ENCODE measurements around the gene NIN. TPM values are rescaled to one million over a fixed set of nuclear protein-coding genes. Genes with fewer than 3 reads are reported as not detected.
"Not testable (repeated sequence)": the region's sequence is repeated elsewhere in the genome, so short reads cannot be mapped to it uniquely, and the experiment has no call there.

The NIN gene
- total RNA-seq, 1 experiment from 2014 or later: 37.1 TPM

GRCh38 chr14:50816395-50817047, 14.4 kb downstream of the NIN start:
- CTCF ChIA-PET: no interaction called here

DNA sequence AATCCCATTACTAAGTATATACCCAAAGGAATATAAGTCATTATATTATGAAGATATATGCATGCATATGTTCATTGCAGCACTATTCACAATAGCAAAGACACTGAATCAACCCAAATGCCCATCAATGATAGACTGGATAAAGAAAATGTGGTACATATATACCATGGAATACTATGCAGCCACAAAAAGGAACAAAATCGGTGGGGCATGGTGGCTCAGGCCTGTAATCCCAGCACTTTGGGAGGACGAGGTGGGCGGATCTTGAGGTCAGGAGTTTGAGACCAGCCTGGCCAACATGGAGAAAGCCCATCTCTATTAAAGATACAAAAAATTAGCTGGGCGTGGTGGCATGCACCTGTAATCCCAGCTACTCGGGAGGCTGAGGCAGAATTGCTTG, 15.4 kb downstream of the NIN start:
- DNase-seq (ENCODE audit: low read depth, low spot score); intact Hi-C loops (cut with micrococcal nuclease; ENCODE audit: unreplicated experiment); H3K9me3 ChIP-seq (ENCODE audit: control insufficient read depth, insufficient read depth, low read depth, low read length); H3K4me3 ChIP-seq (ENCODE audit: low read depth in 2 of 2, low read length in 2 of 2); POLR2A ChIA-PET; H3K27ac ChIP-seq (ENCODE audit: low read length); H3K4me1 ChIP-seq (ENCODE audit: control insufficient read depth, insufficient read depth, low read length); H3K27me3 ChIP-seq (ENCODE audit: control insufficient read depth, insufficient read depth, low read length); BruUV-seq (replicated peaks); H3K36me3 ChIP-seq (ENCODE audit: control insufficient read depth, insufficient read depth, low read length); ATAC-seq; in situ Hi-C loops (cut with HindIII; ENCODE audit: low pct_unique_long_range_greater_than_20kb, low sequenced_read_pairs); CTCF ChIA-PET: not testable (repeated sequence)

More at GRCh38 chr14:50816395-50817047, 14.4 kb downstream of the NIN start:
- Histone ChIP-seq H3K4me1 (ENCODE audit: control insufficient read depth, insufficient read depth, low read length) (no peaks in the 10 kb centered on the region), H3K27me3 (ENCODE audit: control insufficient read depth, insufficient read depth, low read length) (no peaks in the 10 kb centered on the region), H3K27ac (ENCODE audit: low read length) (no peak overlapping the region), H3K36me3 (ENCODE audit: control insufficient read depth, insufficient read depth, low read length) (no peaks in the 10 kb centered on the region), H3K9me3 (ENCODE audit: control insufficient read depth, insufficient read depth, low read depth, low read length) (no peaks in the 10 kb centered on the region), H3K4me3 (ENCODE audit: low read depth in 2 of 2, low read length in 2 of 2) (no peak overlapping the region)
- POLR2A ChIA-PET: no interaction called here
- no TSS peak for BruUV-seq (replicated peaks)
- intact Hi-C loops (cut with micrococcal nuclease; ENCODE audit: unreplicated experiment): no loop called here
- ATAC-seq (no peak), DNase-seq (ENCODE audit: low read depth, low spot score) (no peak)
- no peak for TF ChIP-seq SIN3A (IDR thresholded peaks at IDR 0.05; ENCODE audit: borderline replicate concordance, insufficient read depth, low read depth, low read length)
- no peak for TF ChIP-seq POLR2AphosphoS5 (IDR thresholded peaks at IDR 0.05; ENCODE audit: low read depth, low read length)
- no peak for TF ChIP-seq REST (IDR thresholded peaks at IDR 0.05; ENCODE audit: insufficient read depth in 1 of 2, low read depth in 2 of 2, low read length in 1 of 2)
- TF ChIP-seq TCF7L2 (IDR thresholded peaks at IDR 0.05; ENCODE audit: low read depth, low read length): no peak
- TF ChIP-seq, protein P1, sequence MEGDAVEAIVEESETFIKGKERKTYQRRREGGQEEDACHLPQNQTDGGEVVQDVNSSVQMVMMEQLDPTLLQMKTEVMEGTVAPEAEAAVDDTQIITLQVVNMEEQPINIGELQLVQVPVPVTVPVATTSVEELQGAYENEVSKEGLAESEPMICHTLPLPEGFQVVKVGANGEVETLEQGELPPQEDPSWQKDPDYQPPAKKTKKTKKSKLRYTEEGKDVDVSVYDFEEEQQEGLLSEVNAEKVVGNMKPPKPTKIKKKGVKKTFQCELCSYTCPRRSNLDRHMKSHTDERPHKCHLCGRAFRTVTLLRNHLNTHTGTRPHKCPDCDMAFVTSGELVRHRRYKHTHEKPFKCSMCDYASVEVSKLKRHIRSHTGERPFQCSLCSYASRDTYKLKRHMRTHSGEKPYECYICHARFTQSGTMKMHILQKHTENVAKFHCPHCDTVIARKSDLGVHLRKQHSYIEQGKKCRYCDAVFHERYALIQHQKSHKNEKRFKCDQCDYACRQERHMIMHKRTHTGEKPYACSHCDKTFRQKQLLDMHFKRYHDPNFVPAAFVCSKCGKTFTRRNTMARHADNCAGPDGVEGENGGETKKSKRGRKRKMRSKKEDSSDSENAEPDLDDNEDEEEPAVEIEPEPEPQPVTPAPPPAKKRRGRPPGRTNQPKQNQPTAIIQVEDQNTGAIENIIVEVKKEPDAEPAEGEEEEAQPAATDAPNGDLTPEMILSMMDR (IDR thresholded peaks at IDR 0.05): no peak
- in situ Hi-C loops (cut with HindIII; ENCODE audit: low pct_unique_long_range_greater_than_20kb, low sequenced_read_pairs): no loop called here

- ATAC-seq; H3K4me3 ChIP-seq (ENCODE audit: low read depth in 2 of 2, low read length in 2 of 2); H3K9me3 ChIP-seq (ENCODE audit: control insufficient read depth, insufficient read depth, low read depth, low read length); POLR2A ChIA-PET; H3K27ac ChIP-seq (ENCODE audit: low read length); DNase-seq (ENCODE audit: low read depth, low spot score); BruUV-seq (replicated peaks); in situ Hi-C loops (cut with HindIII; ENCODE audit: low pct_unique_long_range_greater_than_20kb, low sequenced_read_pairs); H3K36me3 ChIP-seq (ENCODE audit: control insufficient read depth, insufficient read depth, low read length); H3K27me3 ChIP-seq (ENCODE audit: control insufficient read depth, insufficient read depth, low read length); intact Hi-C loops (cut with micrococcal nuclease; ENCODE audit: unreplicated experiment); H3K4me1 ChIP-seq (ENCODE audit: control insufficient read depth, insufficient read depth, low read length): not testable (repeated sequence)
- CTCF ChIA-PET: interaction anchor here (0.6 kb wide), 1 partner anchor 45 kb away, joined by 5 read pairs; no protein-coding TSS in a partner anchor
Measured at GRCh38 chr14:50815058-50815457, 15.9 kb downstream of the NIN start.
